Nephron progenitor cell (in vitro differentiated cells): ENCODE measurements around the gene C1orf35.

Source experiments
- DNase-seq: peaks from one replicate; pipeline ENCODE4 v3.0.0; 2021
- H3K27ac Mint-ChIP-seq: 2 replicates; pipeline ENCODE4 v1.8.0; 2021; ENCODE audit warnings: mild to moderate bottlenecking, moderate library complexity, mixed read lengths
- H3K27me3 Mint-ChIP-seq: 2 replicates; pipeline ENCODE4 v1.8.0; 2021; ENCODE audit warnings: mild to moderate bottlenecking, low read depth, mixed read lengths; ENCODE audit not compliant: poor library complexity
- H3K36me3 Mint-ChIP-seq: 2 replicates; pipeline ENCODE4 v1.8.0; 2021; ENCODE audit warnings: low read depth, mixed read lengths
- H3K4me1 Mint-ChIP-seq: 2 replicates; pipeline ENCODE4 v1.8.0; 2021; ENCODE audit warnings: mixed read lengths
- H3K4me3 Mint-ChIP-seq: 2 replicates; pipeline ENCODE4 v1.8.0; 2021; ENCODE audit warnings: mild to moderate bottlenecking, moderate library complexity, mixed read lengths
- H3K9me3 Mint-ChIP-seq: 2 replicates; pipeline ENCODE4 v1.8.0; 2021; ENCODE audit warnings: mild to moderate bottlenecking, moderate library complexity, mixed read lengths
- TF ChIP-seq, protein P1 (sequence below): fragments of 200-600 bp; sonication (generic); IDR thresholded peaks from 2 replicates; pipeline ENCODE4 v1.5.0; 2021; ENCODE audit warnings: antibody characterized with exemption

Gene C1orf35

DNA sequence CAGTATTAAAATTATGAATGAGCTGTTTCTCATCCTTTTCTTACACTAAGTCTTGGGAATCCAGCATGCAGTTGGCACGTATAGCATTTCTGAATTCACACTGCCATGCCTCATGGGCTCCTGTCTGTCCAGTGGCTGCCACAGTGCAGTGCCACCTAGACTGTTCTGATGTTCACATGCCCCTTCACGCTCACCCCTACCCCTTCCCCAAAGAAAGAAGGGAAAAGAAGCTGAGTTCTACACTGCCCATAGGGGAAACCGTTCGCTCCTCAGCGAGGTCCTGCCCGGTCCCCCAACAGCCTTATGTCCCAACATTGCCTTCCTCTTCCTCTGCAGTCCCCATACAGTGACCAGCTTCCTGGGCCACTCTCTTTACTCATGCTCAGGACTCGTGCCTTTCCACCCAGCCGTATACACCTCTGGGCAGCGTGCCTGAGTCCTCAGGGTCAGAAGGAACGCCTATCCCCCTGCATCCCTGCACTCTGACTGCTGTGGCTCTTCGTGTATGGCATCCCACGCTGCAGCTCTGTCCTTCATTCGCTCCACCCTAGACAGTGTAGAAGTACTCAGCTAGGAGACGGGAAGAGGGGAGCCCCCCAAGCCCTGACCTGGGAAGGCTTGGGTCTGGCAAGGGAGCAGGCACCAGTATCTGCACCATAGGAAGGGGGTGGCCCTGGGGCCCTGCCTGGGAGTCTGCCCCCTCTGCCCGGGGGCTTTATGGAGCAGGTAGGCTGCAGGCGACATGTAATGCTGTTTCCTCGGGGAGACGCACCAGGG is 44.8 kb downstream of the C1orf35 start:
- Mint-ChIP-seq H3K4me1 (peaks cover 6% of the 10 kb centered on the region), H3K36me3 (no peaks in the 10 kb centered on the region), H3K27ac (no peak overlapping the region), H3K27me3 (peaks cover 77% of the 10 kb centered on the region), H3K4me3 (peak overlapping the region; percentile 30), H3K9me3 (peaks cover 44% of the 10 kb centered on the region)
- TF ChIP-seq, protein P1, sequence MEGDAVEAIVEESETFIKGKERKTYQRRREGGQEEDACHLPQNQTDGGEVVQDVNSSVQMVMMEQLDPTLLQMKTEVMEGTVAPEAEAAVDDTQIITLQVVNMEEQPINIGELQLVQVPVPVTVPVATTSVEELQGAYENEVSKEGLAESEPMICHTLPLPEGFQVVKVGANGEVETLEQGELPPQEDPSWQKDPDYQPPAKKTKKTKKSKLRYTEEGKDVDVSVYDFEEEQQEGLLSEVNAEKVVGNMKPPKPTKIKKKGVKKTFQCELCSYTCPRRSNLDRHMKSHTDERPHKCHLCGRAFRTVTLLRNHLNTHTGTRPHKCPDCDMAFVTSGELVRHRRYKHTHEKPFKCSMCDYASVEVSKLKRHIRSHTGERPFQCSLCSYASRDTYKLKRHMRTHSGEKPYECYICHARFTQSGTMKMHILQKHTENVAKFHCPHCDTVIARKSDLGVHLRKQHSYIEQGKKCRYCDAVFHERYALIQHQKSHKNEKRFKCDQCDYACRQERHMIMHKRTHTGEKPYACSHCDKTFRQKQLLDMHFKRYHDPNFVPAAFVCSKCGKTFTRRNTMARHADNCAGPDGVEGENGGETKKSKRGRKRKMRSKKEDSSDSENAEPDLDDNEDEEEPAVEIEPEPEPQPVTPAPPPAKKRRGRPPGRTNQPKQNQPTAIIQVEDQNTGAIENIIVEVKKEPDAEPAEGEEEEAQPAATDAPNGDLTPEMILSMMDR: no peak
- DNase-seq: no peak
